GM18505 (cell line): ENCODE data around the gene KIRREL1.

Source experiments
- ATAC-seq: cut with Tn5 transposase; IDR thresholded peaks from one replicate; pipeline ENCODE4 v1.9.1; 2021; ENCODE audit not compliant: unreplicated experiment
- POLR2A ChIP-seq: IDR thresholded peaks from 4 replicates; pipeline ENCODE4 v1.6.1; 2011; ENCODE audit warnings: borderline replicate concordance; ENCODE audit not compliant: insufficient read depth, insufficient read length; ENCODE audit errors: extremely low read depth

The KIRREL1 gene

DNA sequence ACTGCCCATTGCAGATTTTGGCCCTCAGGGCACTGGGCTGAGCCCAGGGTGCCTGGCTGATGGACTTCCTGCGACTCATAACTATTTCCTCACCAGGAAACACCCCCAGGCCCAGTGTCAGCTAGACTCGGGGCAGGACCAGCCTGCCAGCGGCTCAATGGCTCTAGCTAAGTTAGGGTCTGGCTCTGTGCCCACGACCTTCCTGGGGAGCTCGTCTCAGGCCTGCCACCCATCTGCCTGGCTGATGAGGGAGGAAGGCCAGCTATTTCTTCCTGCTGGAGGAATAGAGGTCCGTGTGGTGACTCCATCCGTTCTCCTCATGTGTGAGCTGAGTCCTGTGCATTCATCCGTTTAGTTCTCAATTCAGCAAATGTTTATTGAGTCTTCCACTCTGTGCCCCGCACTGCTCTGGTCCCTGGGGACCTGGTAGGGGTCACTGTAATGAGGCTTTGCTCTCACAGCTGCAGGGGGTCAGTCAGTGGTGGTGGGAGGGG, 44.5 kb downstream of the KIRREL1 start:
- TF ChIP-seq POLR2A = no peak
- no peak for ATAC-seq

DNA sequence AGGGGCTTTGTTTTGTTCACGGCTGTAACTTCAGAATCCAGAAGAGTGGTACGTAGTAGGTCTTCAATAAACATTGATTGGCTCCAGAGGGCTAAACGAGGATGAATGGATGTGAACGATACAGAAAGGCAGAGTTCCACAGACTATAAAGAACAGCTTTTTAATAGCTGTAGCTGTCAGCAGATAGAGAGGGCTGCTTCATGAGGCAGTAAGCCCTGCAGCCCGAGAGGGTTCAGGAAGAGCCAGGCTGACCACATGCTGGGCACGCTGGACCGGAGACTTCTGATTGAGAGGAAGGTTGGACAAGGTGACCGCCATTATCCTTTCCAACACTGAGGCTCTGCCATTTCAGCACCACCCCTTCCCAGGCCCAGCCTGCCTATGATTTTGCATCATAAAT, 45.3 kb downstream of the KIRREL1 start:
- ATAC-seq = no peak
- TF ChIP-seq POLR2A = no peak

DNA sequence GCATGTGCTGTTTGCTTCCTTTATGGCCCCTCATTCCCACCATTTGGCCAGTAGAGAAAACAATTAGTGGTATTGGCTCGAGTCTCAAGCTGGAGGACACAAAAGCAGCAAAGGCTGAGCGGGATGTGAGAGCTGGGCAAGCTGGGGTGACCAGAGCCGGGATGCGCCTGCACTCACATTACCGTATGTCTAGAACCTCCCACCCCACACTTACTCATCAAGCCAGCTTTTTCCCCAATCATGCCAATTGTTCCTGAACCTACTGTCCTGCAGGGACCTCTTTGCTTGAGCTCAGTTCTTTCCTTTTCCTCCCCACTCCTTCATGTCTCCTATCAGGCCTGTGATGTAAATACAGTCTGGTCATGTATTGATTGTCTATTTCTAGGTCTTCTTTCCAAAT, 45.9 kb downstream of the KIRREL1 start:
- ATAC-seq = no peak
- TF ChIP-seq POLR2A = no peak

DNA sequence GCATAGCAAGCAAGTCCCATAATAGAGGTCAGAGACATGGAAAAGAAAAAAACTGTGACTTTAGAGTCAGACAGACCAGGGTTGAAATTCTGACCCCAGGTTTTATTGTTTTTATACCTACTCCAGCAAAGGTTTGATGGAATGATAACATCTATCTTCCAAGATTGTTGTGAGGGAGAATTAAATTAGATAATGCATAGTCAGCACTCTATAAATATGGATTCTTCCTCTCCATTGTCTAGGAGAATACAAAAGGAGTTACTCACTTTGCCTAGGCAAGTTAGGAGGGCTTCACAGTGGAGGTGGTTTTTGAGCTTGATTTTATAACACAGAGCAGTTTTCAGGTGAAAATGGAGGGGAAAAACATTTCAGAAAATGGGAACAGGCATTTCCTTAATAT, 46.9 kb downstream of the KIRREL1 start:
- no peak for TF ChIP-seq POLR2A
- ATAC-seq = no peak

DNA sequence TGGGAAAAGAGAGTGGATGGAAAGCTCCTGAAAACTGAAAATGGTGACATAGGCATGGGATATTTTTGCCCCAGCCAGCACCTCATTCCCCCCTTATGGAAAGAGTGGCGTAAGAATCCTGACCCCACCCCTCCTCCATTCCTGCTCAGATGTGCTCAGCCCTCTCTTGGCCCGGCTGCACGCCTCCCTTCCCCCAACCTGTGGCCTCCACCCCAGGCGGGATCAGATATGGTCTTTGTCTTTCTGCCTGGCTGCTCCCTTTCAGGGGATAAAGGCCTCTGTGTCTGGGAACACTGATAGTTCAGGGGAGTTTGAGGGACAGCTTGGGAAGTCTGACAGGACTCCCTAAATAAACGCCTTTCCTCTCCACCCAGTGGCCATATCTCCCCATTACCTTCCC, 49.8 kb downstream of the KIRREL1 start:
- TF ChIP-seq POLR2A = no peak
- ATAC-seq = no peak

DNA sequence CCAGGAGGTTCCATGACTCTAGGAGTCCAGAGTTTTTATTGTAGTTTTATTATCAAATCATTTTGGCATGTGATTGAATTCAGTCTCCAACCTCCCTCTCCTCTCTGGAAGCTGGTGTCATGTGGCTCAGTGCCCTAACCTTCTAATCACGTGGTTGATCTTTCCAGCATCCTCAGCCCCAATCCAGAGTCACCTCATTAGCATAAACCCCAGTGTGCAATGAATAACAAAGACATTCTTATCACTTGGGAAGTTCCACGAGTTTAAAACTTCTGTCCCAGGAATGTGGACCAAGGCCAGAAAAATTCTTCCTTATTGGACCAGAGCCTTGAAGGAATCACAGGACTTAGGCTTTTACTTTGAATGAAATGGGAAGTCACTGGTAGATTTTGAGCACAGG, 52.2 kb downstream of the KIRREL1 start:
- no peak for TF ChIP-seq POLR2A
- ATAC-seq = no peak

DNA sequence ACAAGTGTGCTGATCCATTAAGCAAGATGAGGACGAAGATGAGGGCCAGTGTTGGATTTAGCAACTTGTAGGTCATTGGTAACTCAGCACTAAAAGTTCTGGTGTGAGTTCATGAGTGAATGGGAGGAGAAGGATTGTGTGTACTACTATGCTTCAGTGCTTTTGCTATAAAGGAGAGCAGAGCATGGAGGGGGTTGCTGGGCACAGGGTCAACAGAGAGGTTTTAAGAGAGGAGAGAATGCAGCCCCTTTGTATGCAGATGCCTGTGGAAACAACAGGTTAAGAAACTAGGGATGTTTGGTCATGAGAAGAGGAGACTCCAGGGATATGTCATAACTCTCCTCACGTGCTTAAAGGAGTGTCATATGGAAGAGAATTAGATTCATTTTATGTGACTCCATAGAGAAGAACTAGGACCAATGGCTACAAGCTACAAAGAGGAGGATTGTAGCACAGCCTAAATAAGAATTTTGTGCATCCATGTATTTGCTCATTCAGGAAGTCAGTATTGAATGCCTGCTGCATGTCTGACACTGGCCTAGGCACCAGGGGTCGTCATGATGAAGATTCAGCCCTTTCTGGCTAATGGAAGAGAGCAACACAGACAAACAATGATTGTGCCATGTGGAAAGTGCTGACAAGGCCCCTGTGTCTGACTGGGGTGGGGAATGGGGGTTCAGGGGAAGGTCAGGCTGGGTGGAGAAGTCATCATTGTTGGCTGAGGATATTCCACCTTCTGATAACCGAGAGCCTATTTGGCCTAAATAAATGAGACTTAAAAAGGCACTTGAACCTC, 53.5 kb downstream of the KIRREL1 start:
- no peak for ATAC-seq
- TF ChIP-seq POLR2A = no peak

DNA sequence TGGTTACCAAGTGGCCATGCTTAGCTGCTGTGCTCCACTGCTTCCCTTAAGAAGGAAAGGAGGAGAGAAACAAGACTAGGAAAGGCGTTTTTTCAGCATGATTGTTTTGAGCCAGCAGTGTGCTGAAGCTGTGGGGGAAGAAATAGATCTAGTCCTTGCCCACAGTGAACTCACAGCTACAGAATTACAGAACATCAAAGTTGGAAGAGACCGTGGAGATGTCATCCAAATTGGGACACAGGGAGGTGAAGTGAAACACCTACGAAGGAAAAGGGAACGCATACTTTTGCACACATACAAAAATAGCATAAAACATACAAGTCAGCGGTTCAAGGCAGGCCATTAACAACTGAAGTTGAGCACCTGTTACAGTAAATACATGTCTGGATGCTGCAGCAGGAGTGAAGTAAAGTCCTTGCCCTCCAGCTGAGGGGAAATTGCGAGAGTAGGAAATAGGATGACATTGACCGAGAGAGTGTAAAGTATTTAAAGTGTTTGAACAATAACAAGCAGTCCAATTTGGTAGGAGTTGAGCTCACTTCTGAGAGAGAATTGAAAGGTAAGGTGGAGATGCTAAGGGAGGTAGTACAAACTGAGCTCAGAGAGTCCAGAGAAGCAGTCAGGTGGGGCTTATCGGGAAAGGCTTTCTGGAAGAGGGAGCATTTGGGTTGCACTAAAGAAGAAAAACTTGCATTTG, 55.1 kb downstream of the KIRREL1 start:
- ATAC-seq = no peak
- no peak for TF ChIP-seq POLR2A

DNA sequence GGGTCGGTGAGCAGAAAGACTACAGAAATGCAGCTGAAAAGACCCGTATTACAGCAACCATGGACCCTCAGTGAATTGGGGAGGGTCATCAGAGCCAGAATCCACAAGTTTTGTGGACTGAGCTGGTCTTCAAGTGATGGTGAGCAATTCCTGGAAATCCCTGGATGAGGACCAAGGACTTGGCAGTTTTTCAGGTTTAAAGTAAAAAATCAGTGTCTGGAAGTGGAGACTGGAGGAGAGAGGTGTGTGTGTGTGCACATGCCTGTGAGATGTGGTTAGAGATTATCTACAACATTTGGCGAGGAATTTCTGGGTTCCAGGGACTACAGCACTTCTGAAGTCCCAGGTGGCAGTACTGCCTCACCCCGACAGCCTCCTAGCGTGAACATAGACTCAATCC, 56.4 kb downstream of the KIRREL1 start:
- TF ChIP-seq POLR2A = no peak
- ATAC-seq = no peak

DNA sequence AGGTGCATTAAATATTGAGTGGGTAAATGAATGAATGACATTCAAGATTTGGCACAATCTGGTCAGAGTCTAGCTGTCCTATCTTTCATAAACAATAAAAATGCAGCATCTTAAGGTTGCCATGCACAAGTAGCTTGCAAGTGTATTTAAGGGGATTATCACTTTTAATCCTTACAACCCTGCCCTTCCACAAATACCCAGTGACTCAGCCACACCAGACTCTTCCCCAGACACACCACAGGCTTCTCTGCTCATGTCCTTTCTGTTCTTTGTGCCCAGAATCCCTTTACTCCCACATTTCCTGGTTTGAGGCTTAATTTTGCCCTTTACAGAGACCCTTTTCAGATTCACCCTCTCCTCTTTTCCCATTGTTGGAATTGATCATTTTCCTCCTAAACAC, 59.8 kb downstream of the KIRREL1 start:
- no peak for TF ChIP-seq POLR2A
- no peak for ATAC-seq

DNA sequence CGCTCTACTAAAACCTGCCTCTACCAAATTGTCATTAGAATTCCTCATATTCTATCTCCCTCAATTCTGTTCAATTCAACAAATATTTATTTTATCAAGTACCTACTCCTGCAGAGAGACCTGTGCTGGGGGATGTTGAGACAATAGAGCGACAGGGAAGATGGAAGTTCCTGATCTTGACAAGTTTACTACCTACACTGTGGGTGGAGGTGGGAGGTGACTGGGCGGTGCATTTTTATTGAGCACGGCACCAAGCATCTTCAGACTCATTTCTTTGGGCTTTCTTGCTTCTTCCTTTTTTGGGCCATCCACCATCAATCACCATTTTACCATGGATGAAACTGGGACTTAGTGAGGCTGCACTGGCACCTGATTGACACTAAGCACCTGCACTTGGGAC, 61.3 kb downstream of the KIRREL1 start:
- no peak for ATAC-seq
- TF ChIP-seq POLR2A = no peak

DNA sequence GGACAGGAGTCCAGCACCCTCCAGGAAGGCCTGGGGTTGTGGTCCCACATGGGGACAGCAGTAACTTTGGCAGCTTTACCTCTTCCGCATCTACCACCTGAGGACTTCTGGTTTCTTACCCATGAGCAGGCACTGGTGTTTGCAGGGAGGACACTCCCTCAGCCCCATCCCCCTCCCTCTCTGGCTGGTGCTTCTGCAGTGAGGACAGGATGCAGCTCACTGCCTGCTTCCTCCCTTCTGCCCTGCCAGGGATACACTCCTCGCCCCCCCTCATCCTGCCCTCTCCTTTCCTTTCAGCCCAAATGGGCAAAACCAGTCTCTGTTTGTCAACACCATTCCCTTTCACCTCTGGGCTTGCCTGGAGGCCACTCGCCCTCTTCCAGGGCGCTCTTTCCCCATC, 62.4 kb downstream of the KIRREL1 start:
- TF ChIP-seq POLR2A = no peak
- ATAC-seq = no peak

DNA sequence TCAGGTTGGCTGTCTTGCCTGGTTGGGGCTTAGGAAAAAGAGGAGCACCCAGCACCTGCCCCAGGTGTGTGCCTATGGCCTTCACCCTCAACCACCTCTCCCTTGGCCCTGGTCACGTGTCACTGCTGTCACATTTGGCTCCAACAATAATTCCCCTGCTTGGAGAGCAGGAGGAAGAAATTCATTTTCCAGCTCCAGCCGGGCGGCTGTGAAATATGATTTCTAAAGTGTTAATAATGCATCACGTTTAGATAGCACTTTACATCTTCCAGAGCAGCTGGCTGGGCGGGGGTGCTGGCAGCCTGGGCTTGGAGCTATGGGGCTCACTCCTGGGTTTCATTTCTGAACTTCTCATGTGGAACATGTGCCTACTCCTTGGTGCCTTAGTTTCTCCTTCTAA, 63.1 kb downstream of the KIRREL1 start:
- ATAC-seq = no peak
- no peak for TF ChIP-seq POLR2A
